Neural cell (in vitro differentiated cells): Measurements from ENCODE around the gene HORMAD2. TPM values are rescaled to one million over a fixed set of nuclear protein-coding genes. Genes with fewer than 3 reads are reported as not detected.

Experiments
- H2AFZ ChIP-seq: fragments of 200-600, 300-800 bp; sonication (generic), shearing (Covaris generic); 2 replicates; pipeline ENCODE4 v1.6.0; 2014; ENCODE audit warnings: low read depth, mild to moderate bottlenecking, antibody characterized with exemption, low read length, moderate library complexity
- H3F3A ChIP-seq: fragments of 200-600 bp; shearing (Covaris generic); 2 replicates; pipeline ENCODE4 v1.6.1; 2016; ENCODE audit warnings: mild to moderate bottlenecking, moderate library complexity, mixed read lengths, antibody characterized with exemption, low read length; ENCODE audit not compliant: insufficient read depth, poor library complexity, severe bottlenecking
- H3K27ac ChIP-seq: fragments of 200-600, 300-800 bp; sonication (generic), shearing (Covaris generic); 2 replicates; pipeline ENCODE4 v1.5.1; 2014; ENCODE audit warnings: mild to moderate bottlenecking, low read length, moderate library complexity
- H3K27me3 ChIP-seq: fragments of 300-800, 200-600 bp; sonication (generic), shearing (Covaris generic); 2 replicates; pipeline ENCODE4 v1.6.0; 2014; ENCODE audit warnings: mild to moderate bottlenecking, low read depth, low read length, moderate library complexity; ENCODE audit not compliant: insufficient read depth
- H3K36me3 ChIP-seq: fragments of 300-800, 200-600 bp; sonication (generic), shearing (Covaris generic); 2 replicates; pipeline ENCODE4 v1.5.1; 2014; ENCODE audit warnings: mild to moderate bottlenecking, antibody characterized with exemption, low read length, moderate library complexity; ENCODE audit not compliant: insufficient read depth
- H3K4me2 ChIP-seq: fragments of 300-800, 200-600 bp; sonication (generic), shearing (Covaris generic); 2 replicates; pipeline ENCODE4 v1.6.0; 2014; ENCODE audit warnings: mild to moderate bottlenecking, low read length
- H3K4me3 ChIP-seq: fragments of 300-800, 200-600 bp; sonication (generic), shearing (Covaris generic); 2 replicates; pipeline ENCODE4 v1.5.1; 2014; ENCODE audit warnings: mild to moderate bottlenecking, low read length, moderate library complexity
- H3K79me2 ChIP-seq: fragments of 200-600 bp; shearing (Covaris generic); replicated peaks from 2 replicates; pipeline ENCODE4 v1.6.0; 2014; ENCODE audit warnings: mild to moderate bottlenecking, low read length, moderate library complexity; ENCODE audit not compliant: insufficient read depth
- H3K9ac ChIP-seq: fragments of 300-800, 200-600 bp; sonication (generic), shearing (Covaris generic); 2 replicates; pipeline ENCODE4 v1.6.1; 2016; ENCODE audit warnings: mild to moderate bottlenecking, low read length, mixed read lengths
- H3K9me2 ChIP-seq: fragments of 200-600 bp; shearing (Covaris generic); 2 replicates; pipeline ENCODE4 v1.6.1; 2016; ENCODE audit warnings: mild to moderate bottlenecking, low read length, mixed read lengths; ENCODE audit not compliant: insufficient read depth
- H3K9me3 ChIP-seq: fragments of 200-600, 300-800 bp; sonication (generic), shearing (Covaris generic); 2 replicates; pipeline ENCODE4 v1.6.1; 2016; ENCODE audit warnings: mild to moderate bottlenecking, mixed run types, low read length, moderate library complexity, mixed read lengths
- H4K20me1 ChIP-seq: fragments of 200-600 bp; shearing (Covaris generic); 2 replicates; pipeline ENCODE4 v1.6.1; 2016; ENCODE audit warnings: mild to moderate bottlenecking, mixed run types; ENCODE audit not compliant: insufficient read depth
- CTCF ChIP-seq: fragments of 450-650 bp; IDR thresholded peaks from 2 replicates; pipeline ENCODE4 v1.5.1; 2014; ENCODE audit warnings: antibody characterized with exemption, mild to moderate bottlenecking, moderate library complexity; ENCODE audit not compliant: poor library complexity, severe bottlenecking
- EP300 ChIP-seq: fragments of 450-650 bp; conservative IDR thresholded peaks from 2 replicates; pipeline ENCODE4 v1.6.1; 2014; ENCODE audit warnings: antibody characterized with exemption, mild to moderate bottlenecking, moderate library complexity; ENCODE audit not compliant: poor library complexity, severe bottlenecking
- EZH2 ChIP-seq: fragments of 200-600, 300-800 bp; shearing (Covaris generic), sonication (generic); IDR thresholded peaks from 2 replicates; pipeline ENCODE4 v1.6.1; 2014; ENCODE audit warnings: antibody characterized with exemption, low read length, borderline replicate concordance, mild to moderate bottlenecking; ENCODE audit not compliant: insufficient read depth, poor library complexity, severe bottlenecking
- MXI1 ChIP-seq: fragments of 450-650 bp; conservative IDR thresholded peaks from 2 replicates; pipeline ENCODE4 v1.6.1; 2014; ENCODE audit warnings: antibody characterized with exemption, mild to moderate bottlenecking; ENCODE audit not compliant: poor library complexity, severe bottlenecking
- POLR2AphosphoS5 ChIP-seq: IDR thresholded peaks from 2 replicates; pipeline ENCODE4 v1.6.1; 2012
- RAD21 ChIP-seq: fragments of 450-650 bp; conservative IDR thresholded peaks from 2 replicates; pipeline ENCODE4 v1.6.1; 2014; ENCODE audit warnings: antibody characterized with exemption, mild to moderate bottlenecking, moderate library complexity
- REST ChIP-seq: IDR thresholded peaks from 2 replicates; pipeline ENCODE4 v1.6.1; 2012; ENCODE audit warnings: borderline replicate concordance
- SMC3 ChIP-seq: fragments of 450-650 bp; conservative IDR thresholded peaks from 2 replicates; pipeline ENCODE4 v1.6.1; 2014; ENCODE audit warnings: antibody characterized with exemption, mild to moderate bottlenecking, moderate library complexity; ENCODE audit not compliant: poor library complexity
- TAF1 ChIP-seq: IDR thresholded peaks from 2 replicates; pipeline ENCODE4 v1.6.1; 2012; ENCODE audit warnings: low read depth
- polyA plus RNA-seq: library from polyadenylated mRNA; depleted of rRNA; stranded (reverse); fragments of >200 nt; gene quantifications from 2 replicates; pipeline ENCODE4 v1.2.3, GENCODE V29; 2014

HORMAD2 gene
- polyA plus RNA-seq, 1 donor from 2014 or later, result 1.2 TPM

GRCh38 chr22:30062259-30062658, 18.0 kb upstream of the HORMAD2 start:
- H3K9me3 ChIP-seq, result peaks cover 11% of the 10 kb centered on the region
- H3K27me3 ChIP-seq, result no peaks in the 10 kb centered on the region
- H3K4me2 ChIP-seq, result no peak overlapping the region
- no peaks in the 10 kb centered on the region for H3K36me3 ChIP-seq
- no peaks in the 10 kb centered on the region for H3F3A ChIP-seq
- no peaks in the 10 kb centered on the region for H3K9me2 ChIP-seq
- no peak overlapping the region for H3K27ac ChIP-seq
- no peak for TF ChIP-seq EZH2
- TF ChIP-seq CTCF, result no peak
- no peak for TF ChIP-seq REST
- no peak for TF ChIP-seq RAD21
- TF ChIP-seq EP300, result no peak
- no peak for TF ChIP-seq MXI1
- no peak for TF ChIP-seq TAF1
- TF ChIP-seq POLR2AphosphoS5, result no peak
- TF ChIP-seq SMC3, result no peak
- no peak overlapping the region for H2AFZ ChIP-seq
- no peaks in the 10 kb centered on the region for H4K20me1 ChIP-seq
- no peak overlapping the region for H3K9ac ChIP-seq
- H3K79me2 ChIP-seq, result no peaks in the 10 kb centered on the region
- H3K4me3 ChIP-seq, result no peak overlapping the region

GRCh38 chr22:30062950-30063349, 17.3 kb upstream of the HORMAD2 start:
- Histone ChIP-seq H4K20me1 (no peaks in the 10 kb centered on the region), H3K4me3 (no peak overlapping the region), H3K27me3 (no peaks in the 10 kb centered on the region), H3K36me3 (no peaks in the 10 kb centered on the region), H3K4me2 (no peak overlapping the region), H3F3A (no peaks in the 10 kb centered on the region), H3K9me3 (peaks cover 11% of the 10 kb centered on the region), H3K9me2 (no peaks in the 10 kb centered on the region), H2AFZ (no peak overlapping the region), H3K79me2 (no peaks in the 10 kb centered on the region), H3K27ac (no peak overlapping the region), H3K9ac (no peak overlapping the region)
- no peak for TF ChIP-seq SMC3
- TF ChIP-seq EP300, result no peak
- no peak for TF ChIP-seq RAD21
- TF ChIP-seq CTCF, result no peak
- TF ChIP-seq REST, result no peak
- TF ChIP-seq MXI1, result no peak
- TF ChIP-seq POLR2AphosphoS5, result no peak
- no peak for TF ChIP-seq TAF1
- TF ChIP-seq EZH2, result no peak
